ENCODE data around the gene NFAT5.

NFAT5 gene

DNA sequence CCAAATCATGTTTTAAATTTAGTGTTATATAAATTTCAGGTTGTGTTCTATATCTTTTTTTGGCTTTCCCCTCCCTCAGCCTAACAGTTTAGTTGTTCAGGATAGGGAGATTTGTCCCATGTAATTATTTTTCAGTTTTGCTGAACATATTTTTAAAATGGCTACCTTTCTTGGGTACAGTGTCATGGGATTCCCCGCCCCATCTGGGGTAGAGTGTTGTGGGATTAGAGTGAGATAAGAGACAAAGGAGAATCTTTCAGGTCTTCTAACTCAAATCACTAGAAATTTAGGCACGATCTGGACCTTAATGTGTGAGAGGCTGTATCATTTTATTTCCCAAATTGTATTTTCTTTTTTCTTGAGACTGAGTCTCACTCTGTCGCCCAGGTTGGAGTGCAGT lies 24.8 kb downstream of the NFAT5 start:
- DNase-seq (ENCODE audit: low read depth in 1 of 2, low spot score in 1 of 2): no peak

- DNase-seq (ENCODE audit: low read depth in 1 of 2, low spot score in 1 of 2): no peak
Measured at GRCh38 chr16:69593751-69594255, 28.0 kb downstream of the NFAT5 start.

GRCh38 chr16:69595127-69596036 lies 29.6 kb downstream of the NFAT5 start:
- no peak for DNase-seq (ENCODE audit: low read depth in 1 of 2, low spot score in 1 of 2)

- no peak for DNase-seq (ENCODE audit: low read depth in 1 of 2, low spot score in 1 of 2)
Measured at GRCh38 chr16:69596801-69597200, 31.0 kb downstream of the NFAT5 start.

- DNase-seq (ENCODE audit: low read depth in 1 of 2, low spot score in 1 of 2): no peak
Measured at GRCh38 chr16:69598045-69598444, 32.3 kb downstream of the NFAT5 start.

GRCh38 chr16:69599731-69600130 lies 34.0 kb downstream of the NFAT5 start:
- DNase-seq (ENCODE audit: low read depth in 1 of 2, low spot score in 1 of 2): no peak

DNA sequence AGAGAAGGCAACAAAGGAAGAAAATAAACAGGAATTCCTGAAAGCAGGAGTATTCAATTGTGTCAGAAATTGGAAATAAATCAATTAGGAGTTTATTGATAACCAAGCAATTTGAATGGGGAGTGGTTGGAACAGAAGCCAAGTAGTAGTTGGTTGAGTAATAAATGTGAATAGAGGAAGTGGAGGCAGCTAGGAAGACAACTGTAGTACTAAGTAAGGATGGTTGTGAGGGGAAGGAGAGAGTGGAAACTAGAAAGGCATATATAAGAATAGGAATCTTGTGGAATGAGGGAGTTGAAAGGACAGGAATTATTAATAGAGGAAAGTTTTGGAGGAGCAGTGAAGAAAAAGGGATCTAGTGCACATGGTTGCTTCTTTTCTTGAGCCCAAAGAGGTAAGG lies 34.4 kb downstream of the NFAT5 start:
- no peak for DNase-seq (ENCODE audit: low read depth in 1 of 2, low spot score in 1 of 2)

GRCh38 chr16:69601250-69601649 lies 35.5 kb downstream of the NFAT5 start:
- DNase-seq (ENCODE audit: low read depth in 1 of 2, low spot score in 1 of 2): no peak

GRCh38 chr16:69606985-69607384 lies 41.2 kb downstream of the NFAT5 start:
- DNase-seq (ENCODE audit: low read depth in 1 of 2, low spot score in 1 of 2): no peak

DNA sequence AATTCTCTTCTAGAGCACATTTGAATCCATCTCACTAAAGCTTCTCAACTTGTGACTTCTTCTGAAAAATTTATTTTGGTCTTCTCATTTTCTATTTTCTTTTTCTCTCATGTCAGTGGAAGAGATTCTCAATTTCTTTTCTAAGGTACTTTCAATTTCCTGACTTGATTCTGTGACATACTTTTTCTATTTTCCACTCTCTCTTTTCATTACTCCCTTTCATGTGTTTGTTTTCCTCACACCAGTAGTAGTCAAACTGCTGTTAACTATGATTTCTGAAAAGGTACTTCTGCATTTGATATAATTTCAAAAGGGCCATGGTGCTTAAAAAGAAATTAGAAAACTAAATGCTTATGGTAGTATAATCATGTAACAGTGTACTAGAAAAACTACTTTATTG lies 41.9 kb downstream of the NFAT5 start:
- no peak for DNase-seq (ENCODE audit: low read depth in 1 of 2, low spot score in 1 of 2)

DNA sequence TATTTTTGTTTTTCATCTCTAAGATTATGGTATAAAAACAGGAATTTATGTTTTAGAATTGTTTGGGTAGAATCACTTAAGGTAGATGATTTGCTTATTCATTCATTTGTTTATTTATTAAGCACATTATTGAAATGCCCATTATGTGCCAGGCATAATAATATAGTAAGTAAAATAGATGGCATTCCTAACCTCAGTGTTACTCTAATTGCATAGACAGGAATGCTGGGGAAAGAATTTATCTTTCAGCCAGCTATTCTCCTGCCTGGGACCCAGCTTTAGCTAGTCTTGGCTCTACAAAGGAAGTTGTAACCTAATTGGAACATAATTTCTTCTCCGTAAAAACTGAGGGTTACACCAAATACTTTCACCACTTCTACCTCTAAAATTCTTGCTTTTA lies 44.6 kb downstream of the NFAT5 start:
- no peak for DNase-seq (ENCODE audit: low read depth in 1 of 2, low spot score in 1 of 2)

DNA sequence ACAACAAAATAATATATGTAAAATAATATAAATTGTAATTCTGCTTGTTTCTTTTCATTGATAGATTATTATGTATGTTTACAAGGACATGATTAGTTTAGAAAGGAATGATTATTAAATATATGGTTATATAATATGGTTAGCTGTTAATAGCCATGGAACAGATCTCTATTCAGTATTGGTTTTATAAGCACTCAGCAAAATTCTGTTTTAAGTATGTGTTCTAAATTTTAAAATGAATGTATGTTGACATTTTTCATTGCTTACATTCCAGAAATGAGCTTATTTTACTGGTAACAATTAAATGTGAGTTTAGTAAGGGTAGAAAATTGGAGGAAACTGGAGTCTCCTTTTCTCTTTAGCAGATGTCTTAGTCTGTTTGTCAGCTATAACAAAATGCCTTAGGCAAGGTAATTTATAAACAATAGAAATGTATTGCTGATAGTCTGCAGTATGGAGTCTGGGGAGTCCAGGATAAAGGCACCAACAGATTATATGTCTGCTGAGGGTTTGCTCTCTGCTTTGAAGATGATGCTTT lies 45.4 kb downstream of the NFAT5 start:
- DNase-seq (ENCODE audit: low read depth in 1 of 2, low spot score in 1 of 2): no peak

GRCh38 chr16:69613378-69614154 lies 47.8 kb downstream of the NFAT5 start:
- no peak for DNase-seq (ENCODE audit: low read depth in 1 of 2, low spot score in 1 of 2)

DNA sequence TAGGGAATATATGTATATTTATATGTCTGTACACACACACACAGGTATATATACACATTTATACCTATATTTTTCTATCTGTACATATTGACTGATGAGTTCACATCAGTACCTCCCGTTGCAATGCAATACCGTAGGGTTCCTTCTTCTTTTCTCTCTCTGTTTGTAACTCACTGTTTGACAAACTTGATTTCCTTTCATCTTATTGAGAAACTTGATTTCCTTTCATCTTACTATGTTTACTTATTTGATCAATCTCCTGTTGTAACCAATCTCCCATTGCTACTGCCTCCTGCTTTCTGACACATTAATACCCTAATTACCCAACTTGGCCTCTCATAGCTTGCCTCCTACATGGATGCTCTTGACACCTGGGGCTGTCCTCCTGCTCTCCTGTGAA lies 49.8 kb downstream of the NFAT5 start:
- no peak for DNase-seq (ENCODE audit: low read depth in 1 of 2, low spot score in 1 of 2)

- no peak for DNase-seq (ENCODE audit: low read depth in 1 of 2, low spot score in 1 of 2)
Measured at GRCh38 chr16:69616082-69616481, 50.3 kb downstream of the NFAT5 start.

GRCh38 chr16:69618307-69618706 lies 52.5 kb downstream of the NFAT5 start:
- DNase-seq (ENCODE audit: low read depth in 1 of 2, low spot score in 1 of 2): no peak

GRCh38 chr16:69618721-69619120 lies 53.0 kb downstream of the NFAT5 start:
- no peak for DNase-seq (ENCODE audit: low read depth in 1 of 2, low spot score in 1 of 2)

GRCh38 chr16:69619514-69619913 lies 53.7 kb downstream of the NFAT5 start:
- DNase-seq (ENCODE audit: low read depth in 1 of 2, low spot score in 1 of 2): no peak

GRCh38 chr16:69620573-69620972 lies 54.8 kb downstream of the NFAT5 start:
- DNase-seq (ENCODE audit: low read depth in 1 of 2, low spot score in 1 of 2): no peak

GRCh38 chr16:69621225-69621624 lies 55.5 kb downstream of the NFAT5 start:
- no peak for DNase-seq (ENCODE audit: low read depth in 1 of 2, low spot score in 1 of 2)

DNA sequence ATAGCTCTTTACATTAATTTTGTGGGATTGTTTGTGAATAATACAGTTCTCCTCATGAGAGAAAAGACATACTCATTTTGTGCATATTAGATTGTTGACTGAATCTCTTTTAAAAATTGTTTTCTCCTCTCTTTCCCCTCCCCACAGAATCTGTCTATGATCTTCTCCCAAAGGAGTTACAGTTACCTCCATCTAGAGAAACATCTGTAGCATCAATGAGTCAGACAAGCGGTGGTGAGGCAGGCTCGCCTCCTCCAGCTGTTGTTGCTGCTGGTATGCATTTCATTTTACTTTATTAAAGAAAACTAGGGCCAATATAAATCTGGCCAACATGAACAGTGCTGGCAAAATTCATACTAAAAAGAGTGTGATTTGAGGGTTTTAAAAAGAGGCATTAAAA lies 60.5 kb downstream of the NFAT5 start:
- DNase-seq (ENCODE audit: low read depth in 1 of 2, low spot score in 1 of 2): no peak

GRCh38 chr16:69632828-69633227 lies 67.1 kb downstream of the NFAT5 start:
- DNase-seq (ENCODE audit: low read depth in 1 of 2, low spot score in 1 of 2): no peak

Measured in activated CD4-positive, alpha-beta T cell treated with anti-CD3 and anti-CD28 coated beads, Interleukin-2, amount 50 U/mL, for 24 hours (primary cell).